Activated T-cell treated with anti-CD3 and anti-CD28 coated beads, Interleukin-2, amount 50 U/mL, for 4 hours (primary cell): ENCODE data around the gene HLA-F. TPM values are rescaled to one million over a fixed set of nuclear protein-coding genes. Genes with fewer than 3 reads are reported as not detected.

Experiments
- ATAC-seq, 2 donors: fragments of 200-7000 bp; cut with Tn5 transposase; one replicate each; pipeline ENCODE4 v1.10.0; 2021
- DNase-seq: peaks from one replicate; pipeline ENCODE4 v3.0.0-alpha.2; 2020
- H3K27me3 Mint-ChIP-seq: one replicate; pipeline ENCODE4 v1.8.0; 2021; ENCODE audit warnings: low read depth, mixed read lengths
- H3K36me3 Mint-ChIP-seq: one replicate; pipeline ENCODE4 v1.8.0; 2022; ENCODE audit warnings: mixed read lengths; ENCODE audit not compliant: insufficient read depth
- H3K4me1 Mint-ChIP-seq: one replicate; pipeline ENCODE4 v1.8.0; 2021; ENCODE audit warnings: low read depth, mixed read lengths
- H3K4me3 Mint-ChIP-seq: one replicate; pipeline ENCODE4 v1.8.0; 2021; ENCODE audit warnings: mild to moderate bottlenecking, moderate library complexity, mixed read lengths
- H3K9me3 Mint-ChIP-seq: one replicate; pipeline ENCODE4 v1.8.0; 2021; ENCODE audit warnings: mixed read lengths
- total RNA-seq, 3 donors: library from RNA; stranded (reverse); gene quantifications; one replicate each; pipeline ENCODE4 v1.2.1, GENCODE V29; 2021

Gene HLA-F
- total RNA-seq = 100 to 1,000 TPM; 185 to 341 (median 228) TPM

DNA sequence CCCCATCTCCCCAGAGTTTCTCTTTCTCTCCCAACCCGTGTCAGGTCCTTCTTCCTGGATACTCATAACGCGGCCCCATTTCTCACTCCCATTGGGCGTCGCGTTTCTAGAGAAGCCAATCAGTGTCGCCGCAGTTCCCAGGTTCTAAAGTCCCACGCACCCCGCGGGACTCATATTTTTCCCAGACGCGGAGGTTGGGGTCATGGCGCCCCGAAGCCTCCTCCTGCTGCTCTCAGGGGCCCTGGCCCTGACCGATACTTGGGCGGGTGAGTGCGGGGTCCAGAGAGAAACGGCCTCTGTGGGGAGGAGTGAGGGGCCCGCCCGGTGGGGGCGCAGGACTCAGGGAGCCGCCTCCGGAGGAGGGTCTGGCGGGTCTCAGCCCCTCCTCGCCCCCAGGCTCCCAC is at the start of gene HLA-F:
TSS of gene HLA-F (plus strand) at position 173 of the 404 bp plus-strand sequence. CDS start at position 203, 30 bp downstream.
- Mint-ChIP-seq H3K27me3 (no peaks in the 10 kb centered on the region), H3K9me3 (no peaks in the 10 kb centered on the region), H3K4me3 (peak within 1 kb of the TSS; percentile 96), H3K4me1 (peaks cover 53% of the 10 kb centered on the region), H3K36me3 (peaks cover 39% of the 10 kb centered on the region)
- peak; percentile 83 for ATAC-seq
- peak; percentile 78 for DNase-seq

DNA sequence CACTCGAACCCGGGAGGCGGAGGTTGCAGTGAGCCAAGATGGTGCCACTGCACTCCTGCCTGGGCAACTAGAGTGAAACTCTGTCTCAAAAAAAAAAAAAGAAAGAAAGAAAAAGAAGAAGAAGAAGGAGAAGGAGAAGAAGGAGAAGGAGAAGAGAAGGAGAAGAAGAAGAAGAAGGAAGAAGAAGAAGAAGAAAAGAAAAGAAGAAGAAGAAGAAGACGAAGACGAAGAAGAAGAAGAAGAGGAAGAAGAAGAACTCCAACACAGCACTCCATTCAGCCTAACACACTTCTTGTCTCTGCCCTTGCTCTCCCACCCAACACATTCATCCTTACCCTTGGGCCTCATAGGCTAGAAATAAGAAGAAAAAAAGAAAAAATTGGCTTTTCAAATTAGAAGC is 49.2 kb upstream of the HLA-F start:
- Mint-ChIP-seq H3K27me3 (peaks cover 18% of the 10 kb centered on the region), H3K4me1 (peaks cover 6% of the 10 kb centered on the region), H3K36me3 (no peaks in the 10 kb centered on the region), H3K4me3 (no peak overlapping the region), H3K9me3 (no peaks in the 10 kb centered on the region)
- ATAC-seq = no peak
- no peak for DNase-seq

DNA sequence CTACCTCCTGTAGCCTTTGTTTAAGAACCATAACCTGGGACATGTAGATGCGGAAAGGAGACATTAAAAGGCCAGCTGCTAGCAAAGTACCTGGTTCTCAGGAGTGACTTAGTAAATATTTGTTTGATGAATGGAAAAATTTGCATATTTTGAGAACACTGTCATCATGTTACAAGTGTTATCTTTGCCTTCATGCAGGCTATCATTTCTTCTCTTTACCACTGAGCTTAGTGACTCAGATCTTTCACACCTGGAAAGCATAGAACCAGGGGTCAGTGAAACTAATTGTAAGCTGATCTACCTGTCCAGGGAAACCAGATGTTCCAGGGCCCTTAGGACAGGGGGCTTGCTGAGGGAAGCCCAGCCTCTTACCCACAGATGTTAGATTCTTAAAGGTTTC is 47.7 kb upstream of the HLA-F start:
- DNase-seq (no peak), ATAC-seq (no peak)
- H3K27me3 Mint-ChIP-seq = peaks cover 13% of the 10 kb centered on the region
- H3K4me3 Mint-ChIP-seq = no peak overlapping the region
- no peaks in the 10 kb centered on the region for H3K36me3 Mint-ChIP-seq
- no peaks in the 10 kb centered on the region for H3K9me3 Mint-ChIP-seq
- H3K4me1 Mint-ChIP-seq = peaks cover 6% of the 10 kb centered on the region

DNA sequence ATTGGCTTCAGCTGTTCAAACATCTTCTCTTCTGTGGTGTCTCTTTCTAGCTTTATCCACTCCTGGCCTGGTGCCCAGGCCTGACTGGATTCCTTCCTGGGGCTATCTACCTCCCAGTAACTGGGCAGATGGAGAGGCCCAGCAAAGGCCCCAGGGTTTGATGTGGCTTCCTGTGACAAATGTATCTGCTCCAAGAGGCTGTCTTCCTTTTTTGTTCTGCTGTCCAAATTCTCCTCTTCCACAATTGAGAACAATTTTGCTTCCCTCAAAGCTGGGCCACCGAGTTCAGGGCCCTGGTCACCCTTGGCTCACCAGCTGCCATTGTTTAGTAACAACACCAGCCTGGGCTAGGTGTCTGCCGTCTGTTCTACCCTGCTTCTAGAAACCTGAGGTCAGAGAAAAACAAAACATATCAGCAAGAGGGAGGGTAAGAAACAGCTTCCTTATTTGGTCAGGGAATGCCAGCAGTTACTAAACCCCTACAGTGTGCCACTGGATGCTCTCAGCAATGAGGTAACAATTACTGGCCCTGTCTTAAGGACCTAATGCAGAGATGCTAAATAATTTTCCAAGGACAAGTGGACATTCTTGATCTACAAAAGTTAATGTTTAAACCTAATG is 46.1 kb upstream of the HLA-F start:
- H3K4me1 Mint-ChIP-seq = peaks cover 6% of the 10 kb centered on the region
- peaks cover 3% of the 10 kb centered on the region for H3K27me3 Mint-ChIP-seq
- no peaks in the 10 kb centered on the region for H3K9me3 Mint-ChIP-seq
- H3K4me3 Mint-ChIP-seq = no peak overlapping the region
- ATAC-seq = no peak
- DNase-seq = no peak
- no peaks in the 10 kb centered on the region for H3K36me3 Mint-ChIP-seq

DNA sequence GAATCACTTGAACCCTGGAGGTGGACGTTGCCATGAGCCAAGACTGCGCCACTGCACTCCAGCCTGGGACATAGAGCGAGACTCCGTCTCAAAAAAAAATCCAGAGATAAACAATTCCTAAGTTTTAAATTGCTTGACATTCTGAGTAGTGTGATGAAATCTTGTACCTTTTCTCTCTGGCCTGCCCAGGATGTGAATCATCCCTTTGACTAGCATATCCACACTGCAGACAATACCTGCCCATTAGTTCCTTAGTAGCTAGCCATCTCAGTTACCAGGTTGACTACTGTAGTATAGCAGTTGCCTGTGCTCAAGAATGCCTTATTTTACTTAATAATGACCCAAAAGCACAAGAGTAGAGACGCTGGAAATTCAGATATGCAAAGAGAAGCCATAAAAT is 45.1 kb upstream of the HLA-F start:
- peaks cover 6% of the 10 kb centered on the region for H3K4me1 Mint-ChIP-seq
- no peaks in the 10 kb centered on the region for H3K36me3 Mint-ChIP-seq
- ATAC-seq (no peak), DNase-seq (no peak)
- no peak overlapping the region for H3K4me3 Mint-ChIP-seq
- no peaks in the 10 kb centered on the region for H3K27me3 Mint-ChIP-seq
- H3K9me3 Mint-ChIP-seq = no peaks in the 10 kb centered on the region

DNA sequence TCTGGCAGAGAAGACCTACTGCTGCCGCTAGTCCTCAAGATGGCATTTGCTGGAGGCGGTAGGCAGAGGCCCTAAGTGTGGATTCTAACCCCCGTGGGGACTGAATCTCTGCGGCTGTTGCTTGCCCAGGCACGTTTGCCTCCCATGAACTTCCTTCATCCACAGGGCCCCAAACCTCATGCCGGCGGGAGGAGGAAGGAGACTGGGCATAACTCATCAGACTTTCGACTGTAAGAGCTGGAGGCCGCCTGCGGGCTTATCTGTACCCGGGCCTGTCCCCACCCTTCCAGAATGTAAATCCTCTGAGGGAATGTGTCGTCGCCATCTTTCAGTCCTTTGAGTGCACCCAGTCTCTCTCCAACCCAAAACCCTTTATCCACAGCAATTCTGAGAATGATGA is 43.3 kb upstream of the HLA-F start:
- Mint-ChIP-seq H3K4me1 (peaks cover 6% of the 10 kb centered on the region), H3K27me3 (no peaks in the 10 kb centered on the region), H3K4me3 (no peak overlapping the region), H3K9me3 (no peaks in the 10 kb centered on the region), H3K36me3 (no peaks in the 10 kb centered on the region)
- ATAC-seq (no peak), DNase-seq (no peak)

DNA sequence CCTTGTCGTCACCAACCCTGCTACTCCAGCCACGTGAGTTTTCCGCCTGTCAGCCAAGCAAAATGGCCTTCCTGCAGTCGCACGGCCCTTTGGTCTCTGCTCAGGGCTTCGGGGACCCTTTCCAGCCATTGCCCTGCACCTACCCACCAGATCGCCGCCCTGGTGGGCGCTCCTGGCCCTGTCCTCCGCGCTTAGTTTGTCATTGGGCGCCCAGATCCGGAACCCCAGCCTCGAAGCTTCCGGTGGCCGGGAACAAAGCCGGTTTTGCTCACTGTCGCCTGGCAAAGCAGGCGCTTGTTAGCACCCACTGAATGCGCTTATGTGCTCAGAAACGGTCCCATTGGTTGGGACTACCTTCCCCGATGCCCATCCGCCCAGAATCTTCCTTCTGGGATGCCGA is 42.8 kb upstream of the HLA-F start:
- no peak overlapping the region for H3K4me3 Mint-ChIP-seq
- no peaks in the 10 kb centered on the region for H3K36me3 Mint-ChIP-seq
- peaks cover 6% of the 10 kb centered on the region for H3K4me1 Mint-ChIP-seq

DNA sequence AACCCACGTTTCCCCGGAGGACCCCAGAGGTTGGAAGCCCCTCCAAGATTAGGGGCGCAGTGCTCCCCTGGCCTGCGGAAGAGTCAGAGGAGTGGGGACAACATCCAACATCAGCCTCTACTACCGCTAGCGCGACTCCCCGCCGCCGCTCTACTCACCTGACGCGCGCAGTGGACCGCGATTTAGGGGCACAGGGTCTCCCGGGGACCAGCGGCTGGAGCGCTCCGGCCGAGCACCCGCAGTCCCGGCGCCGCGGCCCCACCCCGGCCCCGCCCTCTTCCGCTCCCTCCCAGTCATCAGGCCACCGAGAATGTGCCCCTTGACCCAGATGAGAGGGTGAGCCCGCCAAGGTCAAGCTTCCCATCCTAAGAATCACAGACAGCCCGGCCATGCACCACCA is 42.3 kb upstream of the HLA-F start, which contains the start of gene ZFP57:
TSS of gene ZFP57 (minus strand) at position 249 of the 400 bp plus-strand sequence. CDS start 4,149 bp downstream, outside the sequence.
- no peaks in the 10 kb centered on the region for H3K36me3 Mint-ChIP-seq
- DNase-seq (no peak), ATAC-seq (no peak)
- peaks cover 6% of the 10 kb centered on the region for H3K4me1 Mint-ChIP-seq
- H3K9me3 Mint-ChIP-seq = no peaks in the 10 kb centered on the region
- H3K4me3 Mint-ChIP-seq = no peak within 1 kb of the TSS
- no peaks in the 10 kb centered on the region for H3K27me3 Mint-ChIP-seq

More for the DNA sequence above, 42.8 kb upstream of the HLA-F start:
- ATAC-seq (no peak), DNase-seq (no peak)
- Mint-ChIP-seq H3K27me3 (no peaks in the 10 kb centered on the region), H3K9me3 (no peaks in the 10 kb centered on the region)

DNA sequence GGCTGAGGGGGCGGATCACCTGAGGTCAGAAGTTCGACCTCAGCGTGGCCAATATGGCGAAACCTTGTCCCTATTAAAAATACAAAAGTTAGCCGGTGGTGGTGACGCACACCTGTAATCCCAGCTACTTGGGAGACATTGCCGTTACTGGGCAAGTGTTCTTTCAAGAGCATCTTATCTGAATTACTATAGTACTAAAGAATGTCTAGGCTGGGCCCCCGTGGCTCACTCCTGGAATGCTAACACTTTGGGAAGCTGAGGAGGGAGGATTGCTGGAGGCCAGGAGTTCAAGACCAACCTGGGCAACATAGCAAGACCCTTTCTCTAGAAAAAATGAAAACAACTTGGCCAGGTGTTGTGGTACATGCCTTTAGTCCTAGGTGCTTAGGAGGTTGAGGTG is 41.4 kb upstream of the HLA-F start:
- ATAC-seq = no peak

DNA sequence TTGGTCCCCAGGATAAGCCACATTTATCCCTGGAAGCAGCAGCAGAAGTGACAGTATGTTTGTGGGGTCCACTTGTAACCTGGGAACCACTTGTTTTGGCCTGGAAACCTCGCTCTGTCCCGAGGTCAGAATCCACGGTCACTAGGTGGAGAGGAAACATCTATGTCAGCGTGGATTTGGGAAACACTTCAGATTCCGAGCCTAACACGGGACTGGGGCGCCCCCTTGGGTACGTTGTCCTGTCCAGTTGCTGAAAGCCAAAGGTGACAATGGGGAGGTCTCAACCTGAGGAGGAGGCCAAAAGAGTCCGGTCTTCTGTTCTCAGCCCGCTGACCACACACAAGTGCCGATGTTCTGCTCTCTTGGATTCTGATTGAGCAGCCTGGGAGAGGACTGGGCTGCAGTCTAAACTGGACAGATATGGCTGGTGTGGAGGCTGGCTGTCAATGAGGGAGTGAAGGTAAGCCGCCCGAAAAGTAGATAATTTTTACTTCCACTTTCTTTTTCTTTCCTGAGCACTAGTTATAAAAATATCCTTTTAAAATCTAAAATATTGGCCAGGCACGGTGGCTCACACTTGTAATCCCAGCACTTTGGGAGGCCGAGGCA is 37.4 kb upstream of the HLA-F start:
- DNase-seq = no peak
- Mint-ChIP-seq H3K4me1 (no peaks in the 10 kb centered on the region), H3K27me3 (no peaks in the 10 kb centered on the region), H3K36me3 (no peaks in the 10 kb centered on the region), H3K9me3 (no peaks in the 10 kb centered on the region), H3K4me3 (no peak overlapping the region)
- no peak for ATAC-seq

More for the DNA sequence above, 41.4 kb upstream of the HLA-F start:
- no peak for DNase-seq
- Mint-ChIP-seq H3K4me1 (peaks cover 5% of the 10 kb centered on the region), H3K36me3 (no peaks in the 10 kb centered on the region), H3K4me3 (no peak overlapping the region), H3K9me3 (no peaks in the 10 kb centered on the region), H3K27me3 (no peaks in the 10 kb centered on the region)

DNA sequence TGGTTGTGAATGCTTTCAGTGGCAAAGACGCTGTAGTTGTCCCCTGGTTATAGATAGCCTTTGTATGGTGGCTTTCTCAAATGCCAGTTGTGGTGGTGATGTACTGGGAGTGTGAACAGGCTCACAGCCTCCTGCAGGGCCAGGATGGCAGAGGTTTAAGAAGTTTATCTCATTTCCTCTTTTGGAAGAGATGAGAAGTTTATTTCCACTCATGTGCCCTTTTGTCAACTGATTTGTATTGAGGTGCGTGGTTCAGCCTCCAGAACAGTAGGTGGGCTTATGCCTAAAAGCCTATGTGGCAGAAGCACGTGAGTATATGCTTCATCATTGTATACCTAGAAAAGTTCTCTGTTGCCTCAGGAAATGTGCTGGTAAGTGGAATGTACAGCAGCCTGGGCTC is 28.6 kb upstream of the HLA-F start:
- DNase-seq (no peak), ATAC-seq (no peak)
- Mint-ChIP-seq H3K4me1 (no peaks in the 10 kb centered on the region), H3K36me3 (no peaks in the 10 kb centered on the region), H3K27me3 (peaks cover 2% of the 10 kb centered on the region), H3K9me3 (peaks cover 5% of the 10 kb centered on the region), H3K4me3 (no peak overlapping the region)

DNA sequence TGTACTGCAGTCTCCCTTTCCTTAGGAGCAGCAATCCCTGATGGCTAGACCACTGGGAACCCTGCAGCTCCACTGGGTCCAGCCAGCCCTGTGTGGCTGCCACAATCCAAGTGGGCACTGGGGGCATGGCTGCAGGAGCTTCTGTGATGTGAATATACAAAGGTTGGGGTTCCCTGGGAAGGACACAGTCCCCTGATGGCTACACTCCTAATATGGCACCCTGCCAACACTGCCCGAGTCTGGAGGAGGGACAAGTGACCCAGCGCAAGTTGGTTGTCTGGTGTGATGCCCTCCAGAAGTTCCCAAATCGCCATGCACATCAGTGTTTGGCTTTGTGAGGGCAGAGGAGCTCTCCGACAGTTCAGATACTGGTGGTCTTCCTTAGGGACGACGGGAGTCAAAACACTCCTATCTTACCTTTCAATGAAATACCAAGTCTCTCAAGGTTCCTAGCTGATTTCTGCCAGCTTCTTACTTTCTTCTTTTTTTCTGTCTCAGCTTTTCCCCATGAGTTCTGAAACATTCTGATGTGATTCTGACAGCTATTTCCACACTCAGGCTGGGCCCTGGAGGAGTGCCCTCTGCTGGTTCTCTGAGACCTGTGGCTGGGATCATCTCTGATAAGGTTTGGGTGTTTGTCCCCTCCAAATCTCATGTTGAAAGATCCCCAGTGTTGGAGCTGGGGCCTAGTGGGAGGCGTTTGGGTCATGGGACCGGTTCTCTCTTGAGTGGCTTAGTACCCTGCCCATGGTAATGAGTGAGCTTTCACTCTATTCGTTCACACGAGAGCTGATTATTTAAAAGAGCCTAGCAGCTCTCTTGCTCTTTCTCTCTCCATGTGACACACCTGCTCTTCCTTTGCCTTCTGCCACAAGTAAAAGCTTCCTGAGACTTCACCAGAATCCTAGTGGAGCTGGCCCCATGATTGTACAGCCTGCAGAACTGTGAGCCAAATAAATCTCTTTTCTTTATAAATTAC is 26.8 kb upstream of the HLA-F start:
- no peak overlapping the region for H3K4me3 Mint-ChIP-seq
- ATAC-seq (no peak), DNase-seq (no peak)
- no peaks in the 10 kb centered on the region for H3K4me1 Mint-ChIP-seq
- H3K27me3 Mint-ChIP-seq = peaks cover 8% of the 10 kb centered on the region
- no peaks in the 10 kb centered on the region for H3K36me3 Mint-ChIP-seq
- H3K9me3 Mint-ChIP-seq = peaks cover 5% of the 10 kb centered on the region

DNA sequence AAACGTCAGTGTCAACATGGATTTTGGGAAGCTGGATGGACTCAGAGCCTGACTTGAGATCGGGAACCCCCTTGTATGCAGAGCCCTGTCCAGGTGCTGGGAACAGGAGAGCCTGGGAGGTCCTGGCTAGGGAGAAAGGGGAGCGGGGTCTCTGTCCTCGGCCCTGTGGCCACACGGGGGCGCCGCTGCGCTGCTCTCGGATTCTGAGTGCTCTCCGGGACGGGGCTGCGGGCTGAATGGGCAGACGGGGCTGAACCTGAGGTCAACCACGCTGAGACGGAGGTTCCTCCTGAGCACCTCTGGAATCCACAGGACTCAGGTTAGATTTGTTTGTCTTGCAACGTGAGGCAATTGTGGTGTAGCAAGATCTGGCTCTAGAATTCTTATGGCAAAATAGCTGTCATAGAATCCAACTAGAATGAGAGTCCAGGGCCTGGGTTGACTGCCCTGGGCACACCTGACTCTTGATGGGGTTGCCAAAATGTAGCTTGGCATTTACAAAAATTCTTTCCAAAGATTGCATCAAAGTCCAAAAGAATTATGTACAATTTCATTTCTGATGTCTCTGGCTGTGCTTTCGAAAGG is 20.6 kb upstream of the HLA-F start:
- DNase-seq (peak; percentile 83), ATAC-seq (peak; percentile 87 to 91)
- Mint-ChIP-seq H3K27me3 (peaks cover 8% of the 10 kb centered on the region), H3K4me3 (no peak overlapping the region), H3K4me1 (peaks cover 23% of the 10 kb centered on the region), H3K9me3 (no peaks in the 10 kb centered on the region), H3K36me3 (no peaks in the 10 kb centered on the region)
